ENCODE measurements around the gene TRMT44.

- TF ChIP-seq CTCF (IDR thresholded peaks at IDR 0.05) (no peak), EP300 (IDR thresholded peaks at IDR 0.05) (peak in 1 of 4 donors; percentile 48)
Measured at GRCh38 chr4:8393593-8394038, 47.0 kb upstream of the TRMT44 start.
